PC-3 (cell line): Measurements from ENCODE around the gene PPP1CC. TPM values are rescaled to one million over a fixed set of nuclear protein-coding genes. Genes with fewer than 3 reads are reported as not detected.

ENCODE experiments used
- ATAC-seq: fragments of 200-7000 bp; cut with Tn5 transposase; 2 replicates; pipeline ENCODE4 v1.9.1; 2020; ENCODE audit warnings: mild to moderate bottlenecking, moderate library complexity
- BruUV-seq: library from RNA; stranded (reverse); fragments of 400-500 nt; replicated peaks from 2 replicates; lab custom pipeline; 2021; lab: Mats Ljungman, UMichigan
- CTCF ChIA-PET: fragments of 300-600 bp; sonication (Branson Sonifier 250); formaldehyde crosslinking; loops from one replicate; lab custom pipeline; 2022; ENCODE audit warnings: antibody characterized with exemption; lab: Charles Lee
- POLR2A ChIA-PET: fragments of 300-600 bp; sonication (Branson Sonifier 250); formaldehyde crosslinking; loops from one replicate; lab custom pipeline; 2022; ENCODE audit warnings: antibody characterized with exemption; ENCODE audit not compliant: unreplicated experiment; lab: Charles Lee
- DNase-seq: peaks from one replicate; pipeline ENCODE4 v3.0.0-alpha.2; 2015
- H2AFZ ChIP-seq: fragments of 300-600 bp; sonication (generic); 2 replicates; pipeline ENCODE4 v1.6.0; 2016; ENCODE audit warnings: antibody characterized with exemption, low read length
- H3F3A ChIP-seq: fragments of 300-600 bp; sonication (generic); one replicate; pipeline ENCODE4 v1.6.0; 2017; ENCODE audit warnings: antibody characterized with exemption, low read length, control low read depth, mild to moderate bottlenecking; ENCODE audit not compliant: unreplicated experiment
- H3K27ac ChIP-seq: fragments of 300-600 bp; sonication (generic); 2 replicates; pipeline ENCODE4 v1.5.1; 2016; ENCODE audit warnings: mild to moderate bottlenecking, low read length
- H3K27me3 ChIP-seq: fragments of 300-600 bp; sonication (generic); 2 replicates; pipeline ENCODE4 v1.6.1; 2016; ENCODE audit warnings: low read length, mixed read lengths
- H3K36me3 ChIP-seq: fragments of 300-600 bp; sonication (generic); 2 replicates; pipeline ENCODE4 v1.6.1; 2016; ENCODE audit warnings: low read depth, mixed run types, low read length, mixed read lengths
- H3K4me1 ChIP-seq: fragments of 300-600 bp; sonication (generic); 2 replicates; pipeline ENCODE4 v1.5.1; 2016; ENCODE audit warnings: low read length; ENCODE audit not compliant: insufficient read depth
- H3K4me2 ChIP-seq: fragments of 300-600 bp; sonication (generic); 2 replicates; pipeline ENCODE4 v1.6.0; 2016; ENCODE audit warnings: low read length
- H3K4me3 ChIP-seq: fragments of 300-600 bp; sonication (generic); 2 replicates; pipeline ENCODE4 v1.5.1; 2016; ENCODE audit warnings: mild to moderate bottlenecking, low read length, mixed read lengths
- H3K79me2 ChIP-seq: fragments of 300-600 bp; sonication (generic); 2 replicates; pipeline ENCODE4 v1.6.1; 2017; ENCODE audit warnings: low read length, mixed read lengths
- H3K9ac ChIP-seq: fragments of 300-600 bp; sonication (generic); 2 replicates; pipeline ENCODE4 v1.6.0; 2016; ENCODE audit warnings: mild to moderate bottlenecking, low read length
- H3K9me2 ChIP-seq: fragments of 300-600 bp; sonication (generic); replicated peaks from 2 replicates; pipeline ENCODE4 v1.6.1; 2016; ENCODE audit warnings: mixed run types, low read length, mixed read lengths
- H3K9me3 ChIP-seq: fragments of 300-600 bp; sonication (generic); 2 replicates; pipeline ENCODE4 v1.6.1; 2016; ENCODE audit warnings: low read length, mixed read lengths
- H4K20me1 ChIP-seq: fragments of 300-600 bp; sonication (generic); 2 replicates; pipeline ENCODE4 v1.6.1; 2016; ENCODE audit warnings: low read length, mixed read lengths
- CTCF ChIP-seq: fragments of 300-600 bp; sonication (generic); conservative IDR thresholded peaks from 2 replicates; pipeline ENCODE4 v1.5.1; 2017; ENCODE audit warnings: antibody characterized with exemption, low read depth, mild to moderate bottlenecking, low read length
- EZH2 ChIP-seq: fragments of 300-600 bp; sonication (generic); IDR thresholded peaks from one replicate; pipeline ENCODE4 v1.6.1; 2017; ENCODE audit warnings: antibody characterized with exemption, mild to moderate bottlenecking, low read length; ENCODE audit not compliant: unreplicated experiment
- EZH2phosphoT487 ChIP-seq: fragments of 300-600 bp; sonication (generic); IDR thresholded peaks from 2 replicates; pipeline ENCODE4 v1.6.1; 2018; ENCODE audit warnings: mild to moderate bottlenecking, antibody characterized with exemption, low read length, borderline replicate concordance
- intact Hi-C: fragments of 100-400 bp; cut with micrococcal nuclease; formaldehyde crosslinking; loops from 2 replicates; pipeline ENCODE4 v1.9.0; 2023
- total RNA-seq: library from RNA; depleted of rRNA; stranded (reverse); fragments of >200 nt; gene quantifications from 2 replicates; pipeline ENCODE4 v1.2.3, GENCODE V29; 2014

Gene PPP1CC
- total RNA-seq, 1 experiment from 2014 or later = 204 TPM

- Histone ChIP-seq H3K36me3 (no peaks in the 10 kb centered on the region), H3K9ac (no peak overlapping the region), H3K27me3 (no peaks in the 10 kb centered on the region), H3K4me2 (no peak overlapping the region), H2AFZ (no peak overlapping the region), H3K4me3 (no peak overlapping the region), H3K27ac (no peak overlapping the region), H3K9me2 (no peaks in the 10 kb centered on the region), H3F3A (no peaks in the 10 kb centered on the region), H3K4me1 (no peaks in the 10 kb centered on the region), H3K79me2 (no peaks in the 10 kb centered on the region), H4K20me1 (no peaks in the 10 kb centered on the region), H3K9me3 (no peaks in the 10 kb centered on the region)
- TF ChIP-seq EZH2phosphoT487 (no peak), CTCF (no peak), EZH2 (no peak)
- no TSS peak for BruUV-seq
- no peak for DNase-seq
- POLR2A ChIA-PET = no interaction called here
- intact Hi-C loops = no loop called here
- CTCF ChIA-PET = no interaction called here
- ATAC-seq = no peak
Measured at GRCh38 chr12:110750784-110751461, 8.2 kb upstream of the PPP1CC start.

GRCh38 chr12:110746550-110746949, 3.9 kb upstream of the PPP1CC start:
- POLR2A ChIA-PET = no interaction called here
- Histone ChIP-seq H3K4me2 (no peak overlapping the region), H3K9ac (no peak overlapping the region), H3K4me3 (no peak overlapping the region), H3K9me2 (no peaks in the 10 kb centered on the region), H3K27ac (no peak overlapping the region), H3K27me3 (no peaks in the 10 kb centered on the region), H3K79me2 (peaks cover 18% of the 10 kb centered on the region), H4K20me1 (peaks cover 7% of the 10 kb centered on the region), H2AFZ (no peak overlapping the region), H3K4me1 (peaks cover 26% of the 10 kb centered on the region), H3K36me3 (no peaks in the 10 kb centered on the region), H3K9me3 (no peaks in the 10 kb centered on the region), H3F3A (no peaks in the 10 kb centered on the region)
- intact Hi-C loops = no loop called here
- DNase-seq = no peak
- BruUV-seq = no TSS peak
- CTCF ChIA-PET = no interaction called here
- no peak for ATAC-seq
- no peak for TF ChIP-seq EZH2phosphoT487
- no peak for TF ChIP-seq EZH2

- intact Hi-C loops = no loop called here
- H3K36me3 ChIP-seq = 0 out of 2 replicates have a peak, but pooled peaks cover 3% of the 10 kb centered on the region
- H3K27ac ChIP-seq = no peak overlapping the region
- no peak overlapping the region for H3K4me2 ChIP-seq
- no peak for TF ChIP-seq EZH2
- no peak overlapping the region for H3K4me3 ChIP-seq
- no peak overlapping the region for H2AFZ ChIP-seq
- BruUV-seq = no TSS peak
- DNase-seq = no peak
- no peak for ATAC-seq
- H3K79me2 ChIP-seq = peaks cover 26% of the 10 kb centered on the region
- H3K9me2 ChIP-seq = no peaks in the 10 kb centered on the region
- no peaks in the 10 kb centered on the region for H3K9me3 ChIP-seq
- ChIA-PET POLR2A (no interaction called here), CTCF (no interaction called here)
- no peak overlapping the region for H3K9ac ChIP-seq
- no peaks in the 10 kb centered on the region for H3K27me3 ChIP-seq
- H3K4me1 ChIP-seq = peaks cover 26% of the 10 kb centered on the region
- H4K20me1 ChIP-seq = peaks cover 15% of the 10 kb centered on the region
- no peaks in the 10 kb centered on the region for H3F3A ChIP-seq
Measured at GRCh38 chr12:110745542-110746284, 3.0 kb upstream of the PPP1CC start.
